DOHH2 (cell line): Measurements from ENCODE around the gene PHYHIPL.

ENCODE experiments used
- H3F3A ChIP-seq: fragments of 200-600 bp; sonication (generic), shearing (Covaris generic); 2 replicates; pipeline ENCODE4 v1.6.0; 2016; ENCODE audit warnings: antibody characterized with exemption, mild to moderate bottlenecking; ENCODE audit not compliant: control insufficient read depth, insufficient read depth
- H3K27ac ChIP-seq: fragments of 200-600 bp; sonication (generic); 2 replicates; pipeline ENCODE4 v1.5.1; 2014; ENCODE audit warnings: low read depth, mild to moderate bottlenecking, low read length, moderate library complexity
- H3K27me3 ChIP-seq: fragments of 200-600 bp; sonication (generic); 2 replicates; pipeline ENCODE4 v1.6.1; 2014; ENCODE audit warnings: mild to moderate bottlenecking, low read length, mixed read lengths; ENCODE audit not compliant: control insufficient read depth
- H3K36me3 ChIP-seq: fragments of 200-600 bp; sonication (generic); 2 replicates; pipeline ENCODE4 v1.6.1; 2014; ENCODE audit warnings: mild to moderate bottlenecking, low read length, moderate library complexity, mixed read lengths; ENCODE audit not compliant: control insufficient read depth
- H3K4me1 ChIP-seq: fragments of 200-600 bp; sonication (generic); 2 replicates; pipeline ENCODE4 v1.6.1; 2014; ENCODE audit warnings: mild to moderate bottlenecking, low read length, mixed read lengths; ENCODE audit not compliant: control insufficient read depth
- H3K4me2 ChIP-seq: fragments of 200-600 bp; sonication (generic); 2 replicates; pipeline ENCODE4 v1.6.0; 2014; ENCODE audit warnings: mild to moderate bottlenecking, low read length, moderate library complexity
- H3K4me3 ChIP-seq: fragments of 200-600 bp; sonication (generic); 2 replicates; pipeline ENCODE4 v1.5.1; 2014; ENCODE audit warnings: mild to moderate bottlenecking, low read length, mixed read lengths
- H3K79me2 ChIP-seq: fragments of 200-600 bp; sonication (generic); 2 replicates; pipeline ENCODE4 v1.6.1; 2014; ENCODE audit warnings: mild to moderate bottlenecking, low read length, mixed read lengths; ENCODE audit not compliant: control insufficient read depth
- H3K9me2 ChIP-seq: fragments of 200-600 bp; sonication (generic); replicated peaks from 2 replicates; pipeline ENCODE4 v1.6.1; 2014; ENCODE audit warnings: mild to moderate bottlenecking, low read length, mixed read lengths; ENCODE audit not compliant: control insufficient read depth
- H3K9me3 ChIP-seq: fragments of 200-600 bp; sonication (generic); 2 replicates; pipeline ENCODE4 v1.6.1; 2014; ENCODE audit warnings: antibody characterized with exemption, low read length, mixed read lengths; ENCODE audit not compliant: control insufficient read depth, insufficient read depth
- H4K20me1 ChIP-seq: fragments of 200-600 bp; sonication (generic); 2 replicates; pipeline ENCODE4 v1.6.0; 2014; ENCODE audit warnings: low read depth, mild to moderate bottlenecking, antibody characterized with exemption, low read length, moderate library complexity; ENCODE audit not compliant: control insufficient read depth, insufficient read depth
- CTCF ChIP-seq: fragments of 200-600 bp; sonication (generic); IDR thresholded peaks from one replicate; pipeline ENCODE4 v1.5.1; 2014; ENCODE audit warnings: antibody characterized with exemption, mild to moderate bottlenecking, low read depth, low read length; ENCODE audit not compliant: poor library complexity, severe bottlenecking
- EZH2phosphoT487 ChIP-seq: fragments of 200-600 bp; sonication (generic); IDR thresholded peaks from 2 replicates; pipeline ENCODE4 v1.6.1; 2017; ENCODE audit warnings: borderline replicate concordance, mild to moderate bottlenecking, antibody characterized with exemption, low read length, moderate library complexity, mixed read lengths

Gene PHYHIPL

GRCh38 chr10:59289853-59290252, 113.4 kb downstream of the PHYHIPL start:
- Histone ChIP-seq H3K4me3 (no peak overlapping the region), H3K27me3 (no peaks in the 10 kb centered on the region), H3K9me3 (no peaks in the 10 kb centered on the region), H3K79me2 (no peaks in the 10 kb centered on the region), H3K9me2 (no peaks in the 10 kb centered on the region), H3K4me1 (no peaks in the 10 kb centered on the region), H3F3A (no peaks in the 10 kb centered on the region), H4K20me1 (no peaks in the 10 kb centered on the region), H3K4me2 (no peak overlapping the region), H3K36me3 (no peaks in the 10 kb centered on the region), H3K27ac (no peak overlapping the region)
- no peak for TF ChIP-seq EZH2phosphoT487
- TF ChIP-seq CTCF, result no peak

- Histone ChIP-seq H3K27ac (no peak overlapping the region), H3K36me3 (no peaks in the 10 kb centered on the region), H4K20me1 (no peaks in the 10 kb centered on the region), H3K4me2 (no peak overlapping the region), H3F3A (no peaks in the 10 kb centered on the region), H3K9me2 (no peaks in the 10 kb centered on the region), H3K4me3 (no peak overlapping the region), H3K27me3 (no peaks in the 10 kb centered on the region), H3K79me2 (no peaks in the 10 kb centered on the region), H3K9me3 (no peaks in the 10 kb centered on the region), H3K4me1 (no peaks in the 10 kb centered on the region)
- no peak for TF ChIP-seq EZH2phosphoT487
- TF ChIP-seq CTCF, result peak; percentile 59
Observed at GRCh38 chr10:59290448-59290847, 114.0 kb downstream of the PHYHIPL start.
